SIG-M5 treated with dmso at 0.1 percent for 504 hours (cell line): ENCODE measurements around the gene CD34.
A peak's percentile ranks its signal among the peaks of the same experiment; 100 is the strongest.

Experiments used
- DNase-seq: peaks from one replicate; lab custom pipeline; 2025; ENCODE audit not compliant: unreplicated experiment; lab: John Stamatoyannopoulos, UW

The CD34 gene

DNA sequence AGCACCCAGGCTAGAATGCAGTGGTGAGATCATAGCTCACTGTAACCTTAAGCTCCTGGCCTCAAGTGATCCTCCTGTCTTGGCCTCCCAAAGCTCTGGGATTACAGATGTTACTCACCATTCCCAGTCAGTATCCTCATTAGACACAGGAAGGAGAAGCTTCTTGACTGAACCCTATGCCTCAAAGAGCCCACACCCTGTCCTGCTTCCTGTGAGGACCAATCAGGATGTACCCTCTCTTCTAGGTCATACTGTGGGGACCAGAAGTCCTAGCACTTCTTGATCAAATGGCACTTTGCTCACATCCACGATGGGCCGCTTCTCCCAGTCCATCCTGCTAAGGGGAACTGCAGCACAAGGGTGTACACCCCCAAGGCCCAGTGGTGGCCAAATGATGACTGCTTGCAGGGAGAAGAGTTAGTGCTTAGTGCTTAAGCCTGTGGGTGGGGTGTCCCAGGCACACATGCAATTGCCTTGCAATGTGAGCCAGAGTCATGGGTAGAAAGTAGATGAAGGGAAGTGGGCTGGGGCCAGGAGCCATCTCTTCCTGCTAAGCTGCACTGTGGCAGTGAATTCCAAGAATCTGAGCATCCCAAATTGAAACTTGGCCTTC is 9.8 kb downstream of the CD34 start:
- no peak for DNase-seq

DNA sequence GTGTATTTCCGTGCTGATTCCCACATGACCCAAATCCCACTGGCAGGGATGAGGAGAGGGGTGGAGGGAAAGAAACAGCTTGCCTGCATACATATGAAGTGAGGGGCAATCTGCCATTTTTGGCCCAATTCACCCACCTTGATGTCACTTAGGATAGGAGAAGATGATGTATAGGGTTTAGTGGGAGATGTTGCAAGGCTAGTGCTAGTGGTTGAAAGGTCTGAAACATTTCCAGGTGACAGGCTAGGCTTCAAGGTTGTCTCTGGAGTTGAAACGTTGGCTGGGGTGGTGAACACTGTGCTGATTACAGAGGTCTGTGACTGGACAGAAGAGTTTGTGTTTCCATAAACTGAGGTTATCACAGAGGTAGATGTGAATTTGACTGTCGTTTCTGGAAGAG is 12.1 kb downstream of the CD34 start:
- no peak for DNase-seq

DNA sequence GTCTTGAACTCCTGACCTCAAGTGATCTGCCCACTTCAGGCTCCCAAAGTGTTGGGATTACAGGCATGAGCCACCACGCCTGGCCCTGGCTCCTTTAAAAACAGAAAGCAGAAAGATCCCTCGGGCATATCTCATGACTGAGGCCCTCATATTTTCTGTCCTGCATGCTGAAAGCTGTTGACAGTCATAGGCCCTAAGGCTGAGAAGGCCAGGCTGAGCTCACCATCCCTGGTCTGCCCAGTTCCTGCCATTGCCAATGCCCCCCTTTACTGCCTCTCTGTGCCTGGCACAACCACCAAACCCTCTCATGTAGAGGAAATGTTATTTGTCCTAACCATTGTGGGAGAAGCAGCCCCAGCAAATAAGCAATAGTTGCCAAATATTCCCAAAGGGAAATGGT is 12.7 kb downstream of the CD34 start:
- no peak for DNase-seq

DNA sequence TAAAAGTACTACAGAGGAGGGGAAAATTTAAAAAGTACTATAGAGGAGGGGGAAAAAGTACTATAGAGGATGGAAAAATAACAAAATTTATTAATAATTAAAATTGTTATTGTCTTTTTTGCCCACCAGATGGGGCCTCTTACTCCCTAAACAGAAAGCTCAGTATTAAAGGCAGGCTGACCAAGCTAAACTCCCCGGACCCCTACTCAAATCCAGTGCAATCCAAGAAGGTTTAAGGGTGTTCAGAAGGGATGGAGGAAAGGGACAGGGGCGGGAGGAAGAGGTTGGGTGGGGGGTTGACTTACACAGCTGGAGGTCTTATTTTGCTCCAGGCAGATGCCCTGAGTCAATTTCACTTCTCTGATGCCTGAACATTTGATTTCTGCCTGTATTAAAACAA is 13.7 kb downstream of the CD34 start:
- no peak for DNase-seq

DNA sequence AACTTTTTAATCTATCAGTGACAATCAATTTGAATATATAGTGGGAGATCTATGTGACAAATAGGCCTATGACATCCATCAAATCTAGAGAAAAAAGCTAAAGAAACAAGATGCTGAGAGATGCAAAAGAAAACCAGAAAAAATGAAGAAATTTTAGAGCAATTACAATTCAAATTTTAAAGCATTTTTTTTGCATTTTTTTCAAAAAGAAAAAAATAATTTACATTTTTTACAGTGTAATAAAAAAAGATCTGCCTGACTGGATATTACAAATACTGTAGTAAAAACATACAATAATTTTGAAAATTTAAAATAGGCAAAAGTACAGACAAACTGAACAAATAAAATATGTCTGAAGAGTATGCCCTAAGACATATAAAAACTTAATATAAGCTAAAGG is 14.4 kb downstream of the CD34 start:
- no peak for DNase-seq

DNA sequence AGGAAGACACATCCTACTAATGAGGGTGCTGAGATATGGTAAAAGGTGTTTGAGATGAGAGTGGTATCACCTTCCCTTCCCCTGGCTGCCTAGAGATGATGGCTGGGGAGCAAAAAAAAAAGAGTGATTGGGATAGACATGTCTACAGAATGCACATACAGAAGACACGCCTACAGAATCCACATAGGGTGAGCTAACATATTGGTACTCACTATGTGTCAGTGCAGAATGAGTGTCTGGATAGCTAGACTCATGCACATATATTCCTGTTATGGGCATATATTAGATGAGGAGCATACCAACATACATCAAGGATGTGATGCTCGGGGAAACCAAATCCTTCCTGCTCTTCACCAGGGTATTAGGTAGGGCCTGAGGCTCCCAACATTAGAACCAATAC is 16.2 kb downstream of the CD34 start:
- no peak for DNase-seq

DNA sequence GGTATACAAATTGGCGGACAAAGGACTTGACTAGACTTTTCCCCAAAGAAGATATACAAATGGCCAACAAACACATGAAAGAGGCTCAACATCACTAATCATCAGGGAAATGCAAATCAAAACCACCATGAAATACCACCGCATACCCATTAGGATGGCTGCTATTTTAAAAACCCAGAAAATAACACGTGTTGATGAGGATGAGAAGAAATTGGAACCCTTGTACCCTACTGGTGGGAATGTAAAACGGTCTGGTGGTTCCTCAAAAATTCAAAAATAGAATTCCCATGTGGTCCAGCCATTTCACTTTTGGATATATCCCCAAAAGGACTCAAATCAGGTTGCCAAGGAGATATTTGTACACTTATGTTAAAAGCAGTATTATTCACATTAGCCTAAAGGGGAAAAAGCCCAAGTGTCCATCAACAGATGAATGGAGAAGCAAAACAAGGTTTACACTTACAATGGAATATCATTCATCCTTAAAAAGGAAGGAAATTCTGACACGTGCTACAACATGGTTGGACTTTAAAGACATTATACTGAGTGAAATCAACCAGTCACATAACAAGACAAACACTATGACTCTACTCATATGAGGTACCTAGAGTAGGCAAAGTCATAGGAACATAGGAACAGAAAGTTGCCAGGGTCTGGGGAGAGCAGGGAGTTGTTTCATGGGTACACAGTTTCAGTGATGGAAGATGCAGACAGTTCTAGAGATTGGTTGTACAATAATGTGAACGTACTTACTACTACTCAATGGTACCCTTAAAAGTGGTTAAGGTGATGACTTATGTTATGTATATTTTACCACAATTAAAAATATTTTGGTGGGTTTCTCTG is 17.0 kb downstream of the CD34 start:
- no peak for DNase-seq

DNA sequence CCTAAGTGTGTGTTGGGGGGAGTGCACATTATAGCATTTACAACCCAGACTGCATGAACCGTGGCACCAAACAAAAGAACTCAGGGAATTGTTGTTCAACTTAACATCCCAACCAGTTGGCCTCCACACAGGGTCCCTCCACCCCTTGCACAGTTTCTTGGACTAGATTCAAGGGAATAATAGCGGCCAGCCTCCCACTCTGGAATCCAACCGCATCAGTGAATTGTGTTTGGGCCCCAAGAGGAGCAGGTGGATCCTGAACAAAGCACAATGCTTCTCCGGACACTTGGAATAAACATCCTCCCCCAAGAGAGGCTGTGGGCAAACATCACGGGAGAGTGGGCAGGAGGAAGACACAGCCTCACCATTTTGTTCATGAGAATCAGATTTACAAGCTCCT is 18.2 kb downstream of the CD34 start:
- no peak for DNase-seq

DNA sequence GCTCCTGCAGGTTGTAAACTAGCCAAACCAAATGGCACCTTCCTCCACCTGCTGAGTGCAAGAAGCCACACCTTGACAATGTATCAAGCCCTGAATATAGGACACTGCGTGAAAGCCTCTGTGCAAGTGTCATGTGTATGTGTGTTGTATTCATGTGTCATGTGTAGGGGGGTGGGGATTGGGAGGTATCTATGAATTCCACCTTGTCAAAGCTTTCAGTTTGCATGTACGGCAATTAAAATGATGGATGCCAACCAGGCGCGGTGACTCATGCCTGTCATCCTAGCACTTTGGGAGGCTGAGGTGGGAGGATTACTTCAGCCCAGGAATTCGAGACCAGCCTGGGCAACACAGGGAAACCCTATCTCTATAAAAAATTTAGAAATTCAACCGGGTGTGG is 19.8 kb downstream of the CD34 start:
- no peak for DNase-seq

DNA sequence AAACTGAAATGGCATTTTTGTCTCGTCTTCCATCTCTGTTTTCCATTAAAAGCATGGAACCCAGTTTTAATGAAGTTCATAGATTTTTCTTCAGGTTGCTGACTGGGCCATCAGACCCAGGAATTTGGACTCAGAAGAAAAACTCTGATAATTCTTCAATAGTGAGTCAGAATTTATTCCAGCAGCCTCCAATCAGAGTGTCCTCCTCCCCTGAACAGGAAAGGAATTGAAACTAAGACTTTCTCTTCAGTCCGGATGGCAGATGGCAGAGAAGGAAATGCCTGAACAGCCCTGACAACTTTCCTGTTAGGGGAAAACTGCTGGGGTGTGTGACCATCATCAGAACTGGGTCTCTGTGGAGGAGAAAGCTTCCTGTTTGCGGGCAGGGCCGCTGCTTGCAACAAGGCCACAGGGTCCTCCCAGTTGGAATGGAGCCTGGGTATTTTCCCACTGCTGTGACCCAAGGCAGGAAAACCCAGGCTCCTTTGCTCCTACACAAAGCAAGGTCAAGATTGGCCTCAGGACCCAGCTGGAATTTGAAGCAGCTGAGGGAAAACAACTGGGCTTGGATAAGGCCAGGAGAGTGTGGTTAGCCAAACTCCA is 20.7 kb downstream of the CD34 start:
- DNase-seq = peak; percentile 74

DNA sequence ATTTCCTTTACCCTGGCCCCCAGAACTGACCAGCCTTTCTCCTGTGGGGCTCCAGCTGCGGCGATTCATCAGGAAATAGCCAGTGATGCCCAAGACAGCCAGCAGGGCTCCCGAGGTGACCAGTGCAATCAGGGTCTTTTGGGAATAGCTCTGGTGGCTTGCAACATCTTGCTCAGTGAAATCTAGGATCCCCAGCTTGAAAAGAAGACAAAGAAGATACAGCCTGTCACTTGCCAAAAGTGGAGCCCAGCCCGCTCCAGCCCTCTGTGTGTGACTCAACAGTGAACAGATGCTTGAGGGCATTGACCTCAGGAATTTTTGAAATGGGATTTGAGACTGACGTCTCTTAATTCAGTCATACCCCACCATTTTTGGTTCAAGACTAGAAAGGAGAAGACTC is 22.3 kb downstream of the CD34 start:
- DNase-seq = no peak

DNA sequence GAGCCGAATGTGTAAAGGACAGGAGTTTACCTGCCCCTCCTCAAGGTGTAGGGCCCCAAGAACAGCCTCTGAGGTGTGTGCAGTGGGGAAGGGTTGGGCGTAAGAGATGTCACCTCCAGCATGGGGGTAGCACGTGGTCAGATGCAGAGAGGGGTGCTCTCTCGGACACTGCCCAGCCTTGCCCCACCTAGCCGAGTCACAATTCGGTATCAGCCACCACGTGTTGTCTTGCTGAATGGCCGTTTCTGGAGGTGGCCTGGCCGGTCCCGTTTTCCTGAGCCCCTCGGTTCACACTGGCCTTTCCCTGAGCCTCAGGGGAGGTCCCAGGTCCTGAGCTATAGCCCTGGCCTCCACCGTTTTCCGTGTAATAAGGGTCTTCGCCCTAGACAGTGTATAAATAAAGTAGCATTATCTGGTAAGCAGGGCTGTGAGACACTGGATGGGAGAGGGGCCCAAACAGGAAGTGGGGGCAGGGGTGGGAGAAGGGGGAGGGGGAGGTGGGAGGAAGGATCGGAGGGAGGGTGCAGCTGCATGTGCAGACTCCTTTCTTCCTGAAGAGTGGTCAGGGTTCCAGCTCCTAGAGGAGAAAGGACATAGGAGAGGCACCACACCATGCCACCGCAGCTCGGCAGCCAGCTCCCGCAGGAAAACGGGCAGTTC is 23.3 kb downstream of the CD34 start:
- DNase-seq = no peak

DNA sequence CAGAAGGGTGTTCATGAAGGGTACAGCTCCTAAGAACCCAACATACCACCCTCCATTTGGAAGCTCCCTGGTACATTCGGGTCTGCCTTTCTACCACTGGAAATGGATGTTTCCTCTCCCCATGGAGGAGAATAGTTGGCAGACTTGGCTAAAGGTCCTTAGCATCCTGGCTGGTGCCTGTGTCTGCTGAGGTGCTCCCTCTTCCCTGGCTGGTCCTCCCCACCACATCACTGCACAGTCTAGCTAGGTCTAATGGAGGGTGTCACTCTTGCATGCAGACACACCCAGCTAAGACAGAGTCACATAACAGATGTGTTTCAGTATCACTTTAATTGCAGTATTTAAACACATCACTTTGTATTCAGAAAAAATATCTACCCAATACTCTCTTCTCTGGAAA is 24.7 kb downstream of the CD34 start:
- no peak for DNase-seq

DNA sequence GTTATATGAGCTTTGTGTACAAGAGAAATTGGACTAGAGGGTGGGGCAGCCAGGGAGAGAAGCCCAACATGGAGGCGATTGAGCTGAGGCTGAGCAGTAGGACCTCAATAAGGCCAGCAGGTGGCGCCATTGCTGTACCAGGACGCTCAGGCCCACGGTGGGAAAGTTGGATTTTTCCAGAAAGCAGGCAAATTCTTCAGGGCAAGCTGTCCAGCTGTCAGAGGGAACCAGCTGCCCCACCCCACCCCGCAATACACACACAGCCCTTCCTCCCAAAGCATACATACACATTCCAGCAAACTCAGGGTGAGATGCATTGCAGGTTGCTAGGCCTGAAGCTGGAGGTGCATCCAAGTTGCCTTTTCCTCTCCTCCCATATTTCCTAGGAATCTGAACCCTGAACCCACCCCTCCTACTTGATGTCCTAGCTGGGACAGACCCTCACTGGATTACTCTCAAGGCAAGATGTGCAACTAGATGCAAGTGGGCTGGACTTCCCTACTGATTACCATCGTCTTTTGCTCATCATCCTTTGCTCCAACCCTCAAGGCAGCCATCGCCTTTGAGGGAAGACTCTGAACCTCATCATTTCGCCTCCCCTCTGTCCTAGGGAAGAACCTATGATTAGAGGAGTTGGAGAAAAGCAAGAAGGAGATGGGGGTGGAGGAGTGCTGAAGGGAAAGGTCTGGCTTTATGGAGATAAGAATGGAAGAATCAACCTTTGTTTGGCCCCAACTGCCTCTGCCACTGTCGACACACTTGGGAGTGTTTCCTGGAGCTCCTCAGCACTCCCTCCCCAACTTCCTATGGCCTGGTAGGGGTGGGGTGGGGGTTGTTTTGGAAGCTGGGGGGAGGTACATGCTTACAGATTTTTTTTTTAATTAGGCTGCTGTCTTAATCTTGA is 25.5 kb downstream of the CD34 start:
- peak; percentile 63 for DNase-seq

DNA sequence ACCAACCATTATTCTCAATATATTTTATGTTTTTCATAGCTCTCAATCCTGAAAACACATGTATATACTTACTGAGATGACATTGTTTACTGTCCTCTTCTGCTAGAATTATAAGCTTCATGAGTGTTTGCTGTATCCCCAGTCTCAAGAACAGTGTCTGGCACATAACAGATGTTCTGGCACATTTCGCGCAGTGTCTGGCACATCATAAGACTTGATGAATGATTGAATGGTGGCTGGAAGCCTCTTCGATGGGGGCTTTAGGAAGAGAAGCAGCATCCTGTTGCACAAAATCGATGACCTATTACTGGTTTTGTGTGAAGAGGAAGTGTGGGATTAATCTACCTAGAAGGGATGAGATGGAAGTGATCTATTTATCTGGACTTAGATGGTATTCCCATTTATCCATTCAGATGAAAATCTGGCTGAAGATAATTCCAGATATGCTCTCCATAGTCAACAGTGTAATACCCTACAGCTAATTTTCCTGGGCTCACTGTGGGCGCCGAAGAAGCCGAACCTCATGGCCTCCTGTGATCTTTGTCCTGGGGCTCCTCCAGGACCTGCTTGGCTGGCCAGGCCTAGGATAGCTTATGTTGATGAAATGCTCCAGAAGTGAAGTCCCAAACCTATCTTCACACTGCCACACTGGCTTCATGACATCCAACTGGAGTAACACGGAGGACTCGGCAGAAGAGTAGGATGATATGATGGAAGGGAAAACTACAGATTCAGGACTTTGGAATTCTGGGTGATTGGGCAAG is 26.5 kb downstream of the CD34 start:
- DNase-seq = no peak

DNA sequence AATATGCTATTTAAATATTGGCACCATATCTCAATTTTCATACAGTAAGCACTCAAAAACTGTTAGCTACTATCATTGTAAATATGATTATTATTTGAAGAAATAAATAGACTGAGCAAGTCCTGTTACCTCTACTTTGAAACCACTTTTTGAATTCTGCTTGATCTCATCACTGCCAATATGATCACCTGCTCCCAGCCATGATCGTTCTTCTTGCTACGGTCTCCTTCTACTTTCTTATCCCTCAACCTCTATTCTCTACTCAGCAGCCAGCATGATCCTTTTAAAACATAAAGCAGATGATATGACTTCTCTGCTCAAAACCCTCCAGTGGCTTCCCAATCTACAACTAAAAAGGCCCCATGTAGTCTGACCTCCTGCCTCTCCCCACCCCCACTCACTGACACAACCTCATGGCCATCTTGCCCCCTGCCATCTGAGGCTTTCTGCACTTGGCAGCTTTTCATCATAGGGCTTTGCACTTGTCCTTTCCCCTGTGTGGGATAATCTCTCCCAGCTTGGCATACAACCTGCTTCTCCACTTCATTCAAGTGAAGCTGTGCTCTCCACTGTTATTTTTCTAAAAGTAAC is 27.2 kb downstream of the CD34 start:
- DNase-seq = no peak

DNA sequence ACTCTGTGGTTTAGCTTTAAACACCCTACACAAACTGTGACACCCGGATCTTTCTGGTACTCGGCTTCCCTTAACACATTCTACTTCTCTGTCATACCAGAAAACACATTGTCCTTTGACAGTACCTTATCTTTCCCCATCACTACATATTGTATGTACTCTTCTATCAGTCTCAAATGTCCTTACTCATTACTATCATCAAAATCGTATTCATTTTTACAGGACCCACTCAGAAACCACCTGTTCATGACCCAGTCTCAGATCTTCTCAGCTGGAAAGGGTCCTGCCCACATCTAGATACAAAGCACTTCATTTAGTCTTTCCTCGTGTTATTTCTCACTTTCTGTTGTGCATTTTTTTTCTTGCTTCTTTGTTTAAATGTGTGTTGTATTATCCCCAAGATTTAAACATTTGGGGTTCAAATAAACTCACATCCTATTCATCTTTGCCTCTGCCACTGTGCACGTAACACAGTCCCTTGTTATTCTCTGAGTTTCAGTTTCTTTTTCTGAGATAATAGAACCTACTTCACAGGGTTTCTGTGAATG is 27.7 kb downstream of the CD34 start:
- DNase-seq = no peak

DNA sequence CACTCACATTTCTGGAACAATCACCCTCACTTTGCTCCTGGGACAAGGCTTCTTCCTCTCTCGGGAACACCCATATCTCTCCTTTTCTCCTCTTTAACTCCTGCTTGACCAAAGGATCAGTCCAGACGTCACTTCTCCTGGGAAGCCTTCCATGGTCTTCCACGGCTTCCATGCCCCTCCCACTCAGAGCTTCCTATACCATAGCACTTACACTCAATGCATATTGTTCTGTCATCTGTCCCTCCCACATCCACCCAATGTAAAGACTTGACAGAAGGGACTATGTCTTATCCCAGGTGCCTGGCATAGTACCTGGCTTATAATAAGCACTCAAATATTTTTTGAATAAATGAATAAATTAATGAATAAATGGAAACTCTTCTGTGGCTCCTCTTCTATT is 28.2 kb downstream of the CD34 start:
- no peak for DNase-seq

DNA sequence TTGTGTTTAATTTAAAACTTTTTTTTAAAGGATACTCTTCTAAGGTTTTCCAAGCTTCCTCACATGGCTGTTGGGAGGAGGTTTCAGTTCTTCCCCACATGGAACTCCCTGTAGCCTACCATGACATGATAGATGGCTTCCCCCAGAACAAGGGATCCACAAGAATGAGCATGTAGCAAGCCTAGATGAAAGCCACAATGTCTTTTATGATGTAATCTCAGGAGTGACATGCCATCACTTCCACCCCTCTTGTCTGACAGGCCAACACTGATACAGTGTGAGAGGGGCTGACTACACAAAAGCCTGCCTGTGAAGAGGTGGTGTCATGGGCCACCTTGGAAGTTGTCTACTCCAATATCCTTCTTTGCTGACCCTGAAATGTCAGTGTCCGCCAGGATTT is 32.0 kb downstream of the CD34 start:
- DNase-seq = no peak
